A673 (cell line): ENCODE measurements around the gene AGER. TPM values are rescaled to one million over a fixed set of nuclear protein-coding genes. Genes with fewer than 3 reads are reported as not detected.
A peak's percentile ranks its signal among the peaks of the same experiment; 100 is the strongest.

ENCODE experiments used
- BruUV-seq: library from RNA; stranded (reverse); fragments of 400-500 nt; replicated peaks from 2 replicates; lab custom pipeline; 2021; lab: Mats Ljungman, UMichigan
- CTCF ChIA-PET: fragments of 300-600 bp; sonication (Branson Sonifier 250); formaldehyde crosslinking; loops from one replicate; lab custom pipeline; 2022; ENCODE audit warnings: antibody characterized with exemption; lab: Charles Lee
- POLR2A ChIA-PET: fragments of 300-600 bp; sonication (Branson Sonifier 250); formaldehyde crosslinking; loops from one replicate; lab custom pipeline; 2022; ENCODE audit warnings: antibody characterized with exemption; ENCODE audit not compliant: low non-redundant PET; lab: Charles Lee
- DNase-seq: peaks from one replicate; pipeline ENCODE4 v3.0.0-alpha.2; 2015; ENCODE audit warnings: low spot score
- H3K27ac ChIP-seq: fragments of 200-600 bp; sonication (generic); 2 replicates; pipeline ENCODE4 v1.5.1; 2016; ENCODE audit warnings: mixed run types, low read depth, mild to moderate bottlenecking, mixed read lengths, antibody characterized with exemption, low read length; ENCODE audit not compliant: poor library complexity, severe bottlenecking
- H3K27me3 ChIP-seq: fragments of 200-600 bp; sonication (generic); replicated peaks from 2 replicates; pipeline ENCODE4 v1.6.1; 2017; ENCODE audit warnings: mixed run types, low read depth, mild to moderate bottlenecking, mixed read lengths, antibody characterized with exemption, low read length; ENCODE audit not compliant: insufficient read depth, poor library complexity
- H3K36me3 ChIP-seq: fragments of 200-600 bp; sonication (generic); 2 replicates; pipeline ENCODE4 v1.6.1; 2016; ENCODE audit warnings: mixed run types, mild to moderate bottlenecking, mixed read lengths, antibody characterized with exemption, low read length; ENCODE audit not compliant: insufficient read depth, poor library complexity, severe bottlenecking
- H3K4me1 ChIP-seq: fragments of 200-600 bp; sonication (generic); 2 replicates; pipeline ENCODE4 v1.6.1; 2017; ENCODE audit warnings: mixed run types, mild to moderate bottlenecking, mixed read lengths, antibody characterized with exemption, low read length; ENCODE audit not compliant: insufficient read depth, poor library complexity, severe bottlenecking
- H3K4me3 ChIP-seq: fragments of 200-600 bp; sonication (generic); 2 replicates; pipeline ENCODE4 v1.5.1; 2016; ENCODE audit warnings: low read depth, mixed run types, mild to moderate bottlenecking, mixed read lengths, low read length; ENCODE audit not compliant: poor library complexity, severe bottlenecking
- H3K9me3 ChIP-seq: fragments of 200-600 bp; sonication (generic); 2 replicates; pipeline ENCODE4 v1.6.1; 2016; ENCODE audit warnings: mixed run types, low read depth, mild to moderate bottlenecking, mixed read lengths, antibody characterized with exemption, low read length; ENCODE audit not compliant: poor library complexity, severe bottlenecking
- CTCF ChIP-seq: fragments of 300-800, 200-600 bp; sonication (generic); conservative IDR thresholded peaks from 2 replicates; pipeline ENCODE4 v1.5.1; 2017; ENCODE audit warnings: low read depth, mild to moderate bottlenecking, antibody characterized with exemption, low read length, moderate library complexity, mixed read lengths
- EZH2 ChIP-seq: fragments of 200-600 bp; sonication (generic); IDR thresholded peaks from 2 replicates; pipeline ENCODE4 v1.6.1; 2017; ENCODE audit warnings: borderline replicate concordance, low read depth, mild to moderate bottlenecking, mixed read lengths, antibody characterized with exemption, low read length; ENCODE audit not compliant: poor library complexity, severe bottlenecking
- intact Hi-C: fragments of 100-400 bp; cut with micrococcal nuclease; formaldehyde crosslinking; loops from one replicate; pipeline ENCODE4 v1.10.0; 2022; ENCODE audit not compliant: unreplicated experiment
- total RNA-seq: library from RNA; stranded (reverse); gene quantifications from 2 replicates; pipeline ENCODE4 v1.2.3, GENCODE V29; 2021

Gene AGER
- total RNA-seq, 1 experiment from 2014 or later, result 13.3 TPM

- no peaks in the 10 kb centered on the region for H3K27me3 ChIP-seq
- H3K4me3 ChIP-seq, result peak within 1 kb of the TSS; percentile 69
- DNase-seq, result peak; percentile 94
- intact Hi-C loops, result no loop called here
- H3K36me3 ChIP-seq, result peaks cover 20% of the 10 kb centered on the region
- H3K4me1 ChIP-seq, result peaks cover 28% of the 10 kb centered on the region
- peak within 1 kb of the TSS; percentile 94 for H3K27ac ChIP-seq
- H3K9me3 ChIP-seq, result no peaks in the 10 kb centered on the region
- POLR2A ChIA-PET, result no interaction called here
- CTCF ChIA-PET, result interaction anchor here (0.5 to 0.9 kb wide), 3 partner anchors 26 to 1058 kb away, joined by 3 read pairs; partner anchors contain the start of genes ATF6B and EGFL8
- BruUV-seq, result TSS peak; percentile 95
- TF ChIP-seq EZH2, result no peak
- TF ChIP-seq CTCF, result no peak
Measured at GRCh38 chr6:32190054-32190851, 6.2 kb upstream of the AGER start, which contains the start of gene PBX2. Gene PBX2 (minus strand): TSS chr6:32190202. CDS start chr6:32189915, 287 bp downstream.

DNA sequence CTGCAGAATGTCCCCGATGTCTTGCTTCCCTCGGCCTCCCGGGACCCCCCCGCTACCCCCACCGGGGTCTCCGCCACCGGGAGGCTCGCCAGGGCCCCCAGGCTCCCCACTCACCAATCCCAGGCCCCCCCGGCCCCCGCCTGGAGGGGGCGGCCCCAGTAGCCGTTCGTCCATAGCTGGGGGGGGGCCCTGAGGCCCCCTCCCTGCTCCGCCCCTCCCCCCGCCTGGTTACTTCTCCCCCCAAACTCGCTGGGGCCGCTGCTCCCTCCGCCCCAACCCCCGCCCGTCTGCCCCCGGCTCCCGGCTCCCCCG, 5.6 kb upstream of the AGER start:
- BruUV-seq, result no TSS peak
- intact Hi-C loops, result no loop called here
- DNase-seq, result no peak

DNA sequence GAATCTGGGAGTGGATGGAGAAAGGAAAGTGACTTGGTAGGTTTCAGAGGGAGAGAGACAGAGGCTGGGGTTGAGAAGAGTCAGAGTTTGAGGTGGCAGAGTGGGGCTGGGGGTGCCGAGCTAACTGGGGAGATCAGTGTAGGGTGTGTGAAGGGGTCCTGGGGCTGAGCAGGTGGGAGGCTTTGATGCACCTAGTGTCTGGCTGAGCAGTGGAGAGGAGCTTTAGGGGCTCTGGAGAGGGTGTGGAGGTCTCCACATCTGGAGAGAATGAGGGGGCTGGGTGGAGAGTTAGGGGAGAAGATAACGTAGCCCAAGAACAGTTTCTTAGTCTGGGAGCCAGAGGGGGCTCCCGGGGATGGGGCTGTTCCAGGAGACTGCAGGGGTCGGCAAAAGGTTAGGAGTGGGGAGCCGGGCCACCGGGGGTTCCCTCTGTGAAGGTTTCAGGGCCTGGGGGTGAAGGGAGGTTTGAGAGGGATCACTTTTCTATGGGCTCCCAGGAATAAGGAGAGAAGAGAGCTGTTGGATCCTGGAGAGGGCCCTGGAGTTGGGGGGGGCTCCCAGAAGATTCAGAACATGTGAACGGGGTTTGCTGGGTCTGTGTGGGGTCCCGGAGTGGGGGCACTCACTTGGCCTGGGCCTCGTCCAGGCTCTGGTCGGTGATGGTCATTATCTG, 5.2 kb upstream of the AGER start:
- Histone ChIP-seq H3K27me3 (no peaks in the 10 kb centered on the region), H3K27ac (peak overlapping the region; percentile 94), H3K36me3 (peaks cover 22% of the 10 kb centered on the region), H3K9me3 (no peaks in the 10 kb centered on the region), H3K4me1 (peaks cover 20% of the 10 kb centered on the region), H3K4me3 (peak overlapping the region; percentile 69)
- intact Hi-C loops, result no loop called here
- TF ChIP-seq EZH2 (no peak), CTCF (no peak)
- no TSS peak for BruUV-seq
- POLR2A ChIA-PET, result no interaction called here
- CTCF ChIA-PET, result no interaction called here
- no peak for DNase-seq

More for the DNA sequence above, 5.6 kb upstream of the AGER start:
- Histone ChIP-seq H3K27ac (peak overlapping the region; percentile 94), H3K4me3 (peak overlapping the region; percentile 69), H3K36me3 (peaks cover 20% of the 10 kb centered on the region), H3K4me1 (peaks cover 23% of the 10 kb centered on the region), H3K27me3 (no peaks in the 10 kb centered on the region), H3K9me3 (no peaks in the 10 kb centered on the region)
- TF ChIP-seq EZH2 (no peak), CTCF (no peak)
- ChIA-PET POLR2A (no interaction called here), CTCF (no interaction called here)
